Measurements from ENCODE around the gene PCSK1N.

DNA sequence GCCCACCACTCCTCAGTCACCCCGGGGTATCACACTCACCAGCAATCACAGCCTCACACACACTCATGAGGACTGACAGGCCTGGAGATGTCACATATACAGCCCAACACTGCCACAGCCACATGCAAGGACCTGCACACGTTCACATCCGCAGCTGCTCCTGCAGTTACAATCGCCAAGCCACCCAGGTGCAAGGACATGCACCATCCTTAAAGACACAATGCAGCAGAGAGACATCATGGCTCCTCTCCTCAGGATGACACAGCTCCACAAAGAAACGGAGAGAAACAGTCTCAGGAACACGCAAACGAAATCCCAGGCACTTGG lies 1.1 kb downstream of the PCSK1N start:
- TF ChIP-seq EZH2 (IDR thresholded peaks at IDR 0.05) (no peak), POLR2AphosphoS5 (IDR thresholded peaks at IDR 0.05; ENCODE audit: borderline replicate concordance, low read depth, low read length) (no peak), FOXP2 (optimal IDR thresholded peaks at IDR 0.05; ENCODE audit: control extremely low read depth, extremely low read length, insufficient read depth) (no peak)

All from SK-N-MC (cell line).